Suppressor macrophage treated with lipopolysaccharide for 1 hour (primary cell): ENCODE results near the gene SYCP1.
"Not testable (repeated sequence)": the region's sequence is repeated elsewhere in the genome, so short reads cannot be mapped to it uniquely, and the experiment has no call there.

Experiments used
- DNase-seq, 3 donors: peaks; one replicate each; pipeline ENCODE4 v3.0.0-alpha.2; 2020 to 2022

SYCP1 gene

GRCh38 chr1:114976891-114977290 is 122.2 kb downstream of the SYCP1 start:
- no peak for DNase-seq

- DNase-seq = peak; percentile 73 to 80 (median 79)
Observed at GRCh38 chr1:114979278-114979891, 124.7 kb downstream of the SYCP1 start.

DNA sequence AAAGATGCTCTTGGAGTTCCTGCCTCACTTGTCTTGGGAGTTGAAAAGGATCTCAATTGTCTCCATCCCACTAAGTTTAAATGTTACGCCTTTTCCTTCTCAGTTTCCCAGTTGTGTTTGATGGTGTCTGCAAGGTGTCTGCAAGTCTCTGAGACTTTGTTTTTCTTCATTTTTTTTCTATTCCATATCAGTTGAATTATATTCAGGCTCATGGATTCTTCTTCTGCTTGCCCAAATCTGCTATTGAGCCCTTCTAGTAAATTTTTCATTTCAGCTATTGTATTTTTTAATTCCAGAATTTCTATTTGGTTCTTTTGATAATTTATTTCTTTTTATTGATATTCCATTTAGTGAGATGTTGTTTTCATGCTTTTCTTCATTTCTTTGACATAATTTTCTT is 127.6 kb downstream of the SYCP1 start:
- no peak for DNase-seq

GRCh38 chr1:114986286-114986685 is 131.6 kb downstream of the SYCP1 start:
- no peak for DNase-seq

- DNase-seq = no peak
Observed at GRCh38 chr1:114988095-114988494, 133.4 kb downstream of the SYCP1 start.

- no peak for DNase-seq
Observed at GRCh38 chr1:114997510-114998289, 143.0 kb downstream of the SYCP1 start.

GRCh38 chr1:115006191-115006590 is 151.5 kb downstream of the SYCP1 start:
- no peak for DNase-seq

- DNase-seq = peak in 2 of 3 donors; percentile 1 to 3
Observed at GRCh38 chr1:115012006-115012405, 157.3 kb downstream of the SYCP1 start.

DNA sequence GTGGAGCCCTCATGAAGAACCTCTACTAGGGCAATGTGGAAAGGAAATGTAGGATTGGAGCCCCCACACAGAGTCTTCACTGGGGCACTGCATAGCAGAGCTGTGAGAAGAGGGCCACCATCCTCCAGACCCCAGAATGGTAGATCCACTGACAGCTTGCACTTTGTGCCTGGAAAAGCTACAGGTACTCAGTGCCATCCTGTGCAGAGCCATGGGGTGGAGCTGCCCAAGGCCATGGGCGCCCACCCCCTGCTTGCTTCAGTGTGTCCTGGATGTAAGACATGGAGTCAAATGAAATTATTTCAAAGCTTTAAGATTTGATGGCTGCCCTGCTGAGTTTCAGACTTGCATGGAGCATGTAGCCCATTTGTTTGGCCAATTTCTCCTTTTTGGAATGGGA is 157.8 kb downstream of the SYCP1 start:
- DNase-seq = no peak

- no peak for DNase-seq
Observed at GRCh38 chr1:115013792-115014191, 159.1 kb downstream of the SYCP1 start.

- not testable (repeated sequence) for DNase-seq
Observed at GRCh38 chr1:115019549-115019948, 164.9 kb downstream of the SYCP1 start.

GRCh38 chr1:115021145-115021544 is 166.5 kb downstream of the SYCP1 start:
- DNase-seq = no peak

DNA sequence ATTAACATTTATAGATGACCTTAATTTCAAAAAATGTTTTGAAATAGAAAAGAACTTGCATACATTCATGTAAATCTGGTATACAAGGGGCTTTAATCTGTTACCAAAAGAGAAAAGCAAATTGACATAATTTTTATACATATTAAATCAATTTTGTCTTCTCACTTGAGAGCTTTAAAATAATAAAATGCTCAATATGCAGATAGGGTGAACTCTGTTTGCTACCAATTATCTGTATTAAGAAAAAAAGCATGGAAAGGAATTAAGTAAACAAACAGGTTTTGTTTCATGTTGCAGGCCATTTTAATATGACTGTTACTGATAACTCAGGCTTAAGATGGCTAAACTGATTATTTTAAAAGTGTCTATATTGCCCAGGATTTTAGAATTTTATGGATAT is 168.9 kb downstream of the SYCP1 start:
- DNase-seq = no peak

GRCh38 chr1:115029526-115029925 is 174.9 kb downstream of the SYCP1 start, which contains the start of gene TSHB:
Gene TSHB (plus strand): TSS chr1:115029826. CDS start chr1:115033363, 3,537 bp downstream.
- DNase-seq = no peak

- DNase-seq = no peak
Observed at GRCh38 chr1:115031595-115031994, 176.9 kb downstream of the SYCP1 start.

DNA sequence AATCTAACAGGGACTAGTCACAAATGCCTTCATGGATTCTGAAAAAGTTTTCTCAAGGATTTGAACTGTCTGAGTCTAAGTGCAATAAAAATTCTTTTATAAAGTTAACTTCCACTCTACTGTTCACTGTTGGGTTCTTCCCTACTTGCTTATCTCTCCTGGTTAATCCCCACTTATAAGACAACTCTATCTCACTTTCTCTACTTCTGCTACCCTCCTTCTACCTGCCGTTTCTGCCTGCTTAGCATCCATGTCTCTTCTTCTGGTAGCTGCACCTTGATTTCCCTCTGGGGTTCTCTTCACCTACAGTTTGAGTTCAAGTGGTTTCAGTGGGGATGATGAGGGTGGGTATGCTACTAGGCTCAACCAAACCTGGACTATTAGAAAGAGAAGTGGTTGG is 181.0 kb downstream of the SYCP1 start:
- DNase-seq = no peak

DNA sequence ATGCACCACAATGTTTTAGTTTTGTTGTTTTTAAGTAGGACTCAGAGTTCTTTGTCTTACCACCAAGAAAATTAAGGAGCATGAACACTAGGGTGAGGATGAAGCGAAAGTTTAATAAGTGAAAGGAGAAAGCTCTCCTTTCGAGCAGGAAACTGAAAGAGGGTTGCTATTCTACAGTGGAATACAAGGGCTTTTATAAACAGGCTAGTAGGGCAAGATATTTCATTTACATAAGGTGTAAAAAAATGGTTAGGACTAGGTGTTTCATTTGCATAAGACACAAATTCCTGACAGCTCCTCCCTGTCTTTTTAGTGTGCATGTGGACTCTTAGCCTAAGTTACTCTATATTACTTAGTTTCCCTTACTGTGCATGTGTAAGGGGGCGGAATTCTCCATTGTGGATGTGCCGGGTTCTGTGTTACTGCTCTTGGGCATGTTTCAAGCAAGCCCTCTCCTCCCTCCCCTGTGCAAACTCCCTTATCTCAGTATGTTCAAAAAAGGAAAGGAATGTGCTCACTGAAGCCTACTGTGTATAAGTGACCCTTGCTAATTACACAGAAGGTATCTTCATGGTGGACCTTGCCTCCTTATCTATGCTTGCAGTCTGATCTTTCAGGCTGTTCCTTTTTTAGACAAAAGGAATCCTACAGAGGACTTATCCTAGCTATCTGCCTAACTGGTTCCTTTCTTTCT is 182.3 kb downstream of the SYCP1 start:
- DNase-seq = no peak

DNA sequence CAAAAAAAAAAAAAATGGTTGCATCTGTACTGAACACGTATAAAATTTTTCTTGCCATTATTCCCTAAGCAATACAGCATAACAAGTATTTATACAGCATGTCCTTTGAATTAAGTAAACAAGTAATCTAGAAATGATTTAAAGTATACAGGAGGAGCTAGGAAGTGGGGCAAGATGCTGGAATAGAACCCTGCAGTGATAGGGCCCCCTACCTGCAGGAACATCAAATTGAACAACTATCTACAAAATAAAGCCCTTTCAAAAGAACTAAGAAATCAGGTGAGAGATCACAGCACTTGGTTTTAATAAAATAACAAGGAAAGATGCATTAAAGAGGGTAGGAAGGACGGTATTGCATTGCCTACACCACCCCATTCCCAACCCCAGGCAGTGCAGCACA is 185.8 kb downstream of the SYCP1 start:
- no peak for DNase-seq

- DNase-seq = no peak
Observed at GRCh38 chr1:115041654-115042053, 187.0 kb downstream of the SYCP1 start.
